HepG2 (cell line): ENCODE data around the gene PRCD. TPM values are rescaled to one million over a fixed set of nuclear protein-coding genes. Genes with fewer than 3 reads are reported as not detected.

Experiments used
- ASH2L ChIP-seq: fragments of 300-600, 200-600 bp; sonication (generic); IDR thresholded peaks from 2 replicates; pipeline ENCODE4 v1.7.0; 2017; ENCODE audit warnings: low read depth, mild to moderate bottlenecking, moderate library complexity, mixed read lengths, low read length; ENCODE audit not compliant: insufficient read length
- CEBPG ChIP-seq: IDR thresholded peaks from 2 replicates; pipeline ENCODE4 v1.6.1; 2016
- CEBPZ ChIP-seq: IDR thresholded peaks from 2 replicates; pipeline ENCODE4 v1.6.1; 2012; ENCODE audit warnings: low read length, improper control_type of control experiment
- FUBP1 ChIP-seq: sonication (generic); formaldehyde crosslinking; IDR thresholded peaks from 2 replicates; pipeline ENCODE4 v1.5.1; 2020; ENCODE audit warnings: missing genetic modification reagents, mild to moderate bottlenecking, borderline replicate concordance
- GPN1 ChIP-seq: sonication (generic); formaldehyde crosslinking; IDR thresholded peaks from 2 replicates; pipeline ENCODE4 v1.5.1; 2020; ENCODE audit warnings: missing genetic modification reagents, borderline replicate concordance
- NFIB ChIP-seq: sonication (generic); formaldehyde crosslinking; IDR thresholded peaks from 2 replicates; pipeline ENCODE4 v1.9.0; 2021; ENCODE audit warnings: missing genetic modification reagents, mild to moderate bottlenecking, borderline replicate concordance
- NR2F1 ChIP-seq, 2 experiments: fragments of 450-650 bp in 1 of 2; formaldehyde crosslinking in 1 of 2; IDR thresholded peaks; 2 replicates each; pipeline versions ENCODE4 v1.5.0 to v1.6.1; 2016 to 2020; ENCODE audit warnings: mild to moderate bottlenecking in 1 of 2, missing compliant biosample characterization in 1 of 2, missing genetic modification reagents in 1 of 2, moderate library complexity in 1 of 2
- PHF20 ChIP-seq: sonication (generic); formaldehyde crosslinking; IDR thresholded peaks from 2 replicates; pipeline ENCODE4 v1.5.0; 2020; ENCODE audit warnings: mild to moderate bottlenecking, missing genetic modification reagents
- PRDM15 ChIP-seq: sonication (generic); formaldehyde crosslinking; IDR thresholded peaks from 2 replicates; pipeline ENCODE4 v1.4.0; 2020; ENCODE audit warnings: missing genetic modification reagents
- RAD21 ChIP-seq: fragments of 450-650 bp; formaldehyde crosslinking; IDR thresholded peaks from 2 replicates; pipeline ENCODE4 v1.5.0; 2020; ENCODE audit warnings: mild to moderate bottlenecking
- RARA ChIP-seq: IDR thresholded peaks from 2 replicates; pipeline ENCODE4 v1.6.1; 2016; ENCODE audit warnings: missing genetic modification reagents, missing compliant biosample characterization
- REXO4 ChIP-seq: sonication (generic); formaldehyde crosslinking; IDR thresholded peaks from 2 replicates; pipeline ENCODE4 v1.8.0; 2022; ENCODE audit warnings: missing genetic modification reagents, mild to moderate bottlenecking, borderline replicate concordance
- SMAD3 ChIP-seq: sonication (generic); formaldehyde crosslinking; IDR thresholded peaks from 2 replicates; pipeline ENCODE4 v1.4.0; 2020; ENCODE audit warnings: missing genetic modification reagents
- SNAPC2 ChIP-seq: sonication (generic); formaldehyde crosslinking; IDR thresholded peaks from 2 replicates; pipeline ENCODE4 v1.8.1; 2022; ENCODE audit warnings: mild to moderate bottlenecking, missing genetic modification reagents
- SOX13 ChIP-seq, 3 experiments: fragments of 450-650 bp in 1 of 3; sonication (generic) in 1 of 3; formaldehyde crosslinking in 1 of 3; IDR thresholded peaks in 2 of 3; conservative IDR thresholded peaks in 1 of 3; 2 replicates each; pipeline versions ENCODE4 v1.5.0 to v1.6.1; 2016 to 2020; ENCODE audit warnings: antibody characterized with exemption in 1 of 3, mild to moderate bottlenecking in 1 of 3, missing compliant biosample characterization in 1 of 3, missing genetic modification reagents in 1 of 3, moderate library complexity in 1 of 3
- SOX6 ChIP-seq, 2 experiments: fragments of 450-650 bp in 1 of 2; sonication (generic) in 1 of 2; formaldehyde crosslinking in 1 of 2; IDR thresholded peaks; 2 replicates each; pipeline versions ENCODE4 v1.4.0 to v1.6.1; 2017 to 2020; ENCODE audit warnings: antibody characterized with exemption in 1 of 2, mild to moderate bottlenecking in 1 of 2, missing genetic modification reagents in 1 of 2
- TBX2 ChIP-seq: sonication (generic); formaldehyde crosslinking; IDR thresholded peaks from 2 replicates; pipeline ENCODE4 v1.5.0; 2020; ENCODE audit warnings: missing genetic modification reagents, mild to moderate bottlenecking, borderline replicate concordance
- ZEB1 ChIP-seq: IDR thresholded peaks from 2 replicates; pipeline ENCODE4 v1.6.1; 2012; ENCODE audit warnings: mild to moderate bottlenecking, low read depth, inconsistent platforms; ENCODE audit not compliant: insufficient replicate concordance
- ZNF296 ChIP-seq: sonication (generic); formaldehyde crosslinking; conservative IDR thresholded peaks from 2 replicates; pipeline ENCODE4 v1.5.0; 2020; ENCODE audit warnings: mild to moderate bottlenecking, missing genetic modification reagents
- ZNF7 ChIP-seq: IDR thresholded peaks from 2 replicates; pipeline ENCODE4 v1.6.1; 2016; ENCODE audit warnings: missing biosample characterization, missing genetic modification reagents
- polyA plus RNA-seq, 8 experiments: library from polyadenylated mRNA; depleted of rRNA in 3 of 8; stranded (reverse) in 7 of 8; unstranded in 1 of 8; fragments of >200 nt; fragmentation: Illumina TruSeq in 4 of 8; extraction: Trizol in 4 of 8; gene quantifications; 2 replicates each; pipeline versions ENCODE4 v1.2.1 to v1.2.3, GENCODE V29; 2011 to 2016; ENCODE audit warnings: low read depth in 4 of 8, missing spikeins in 1 of 8, mixed read lengths in 1 of 8; ENCODE audit not compliant: insufficient read depth in 1 of 8
- total RNA-seq, 5 experiments: library from RNA; depleted of rRNA; stranded (reverse); fragments of >200 nt; fragmentation: Illumina TruSeq; extraction: Trizol; gene quantifications; 2 replicates each; pipeline ENCODE4 v1.2.3, GENCODE V29; 2016; ENCODE audit warnings: low read depth in 1 of 5

PRCD gene
- total and polyA plus RNA-seq, 2 of the 13 experiments (the other 11 are each of a cell fraction or from before 2014, with no cell fraction given): 0.51 TPM; not detected in 1

GRCh38 chr17:76532072-76532651, 7.7 kb upstream of the PRCD start (continued):
- no peak for TF ChIP-seq ZEB1
- no peak for TF ChIP-seq SOX6 (IDR thresholded peaks at IDR 0.05)
- TF ChIP-seq SOX6 (CRISPR knock-in tag; IDR thresholded peaks at IDR 0.05): peak; percentile 33; the same call in 1 of the 2 replicates
- peak in 1 of 2 experiments; percentile 33; a peak in 1 of 4 replicates for TF ChIP-seq NR2F1 (CRISPR knock-in tag; IDR thresholded peaks at IDR 0.05)
- TF ChIP-seq PRDM15 (CRISPR knock-in tag): no peak
- no peak for TF ChIP-seq RAD21 (CRISPR knock-in tag)
- no peak for TF ChIP-seq SNAPC2
- no peak for TF ChIP-seq CEBPZ
- TF ChIP-seq SMAD3 (CRISPR knock-in tag): no peak
- TF ChIP-seq NFIB (CRISPR knock-in tag): no peak
- no peak for TF ChIP-seq ZNF7
- peak; percentile 26 for TF ChIP-seq TBX2 (CRISPR knock-in tag)
- peak; percentile 55 for TF ChIP-seq SOX13 (IDR thresholded peaks at IDR 0.05)
- peak in 1 of 2 experiments; percentile 66; a peak in 1 of 4 replicates for TF ChIP-seq SOX13 (CRISPR knock-in tag; conservative IDR thresholded peaks at IDR 0.05 in 1 of 2, IDR thresholded peaks at IDR 0.05 in 1 of 2)
- TF ChIP-seq REXO4 (CRISPR knock-in tag): no peak
- no peak for TF ChIP-seq GPN1 (CRISPR knock-in tag)
- TF ChIP-seq RARA (CRISPR knock-in tag): 0 out of 2 replicates have a peak, but pooled peaks have one; percentile 19
- TF ChIP-seq ZNF296 (CRISPR knock-in tag): no peak
- TF ChIP-seq FUBP1: no peak
- TF ChIP-seq PHF20 (CRISPR knock-in tag): no peak
- TF ChIP-seq ASH2L: no peak
- 0 out of 2 replicates have a peak, but pooled peaks have one; percentile 23 for TF ChIP-seq CEBPG
